ENCODE measurements around the gene METTL25B.

METTL25B gene

GRCh38 chr1:156703336-156703735 lies 24.9 kb upstream of the METTL25B start:
- no peak for DNase-seq

GRCh38 chr1:156703741-156704140 lies 24.5 kb upstream of the METTL25B start:
- DNase-seq: no peak

DNA sequence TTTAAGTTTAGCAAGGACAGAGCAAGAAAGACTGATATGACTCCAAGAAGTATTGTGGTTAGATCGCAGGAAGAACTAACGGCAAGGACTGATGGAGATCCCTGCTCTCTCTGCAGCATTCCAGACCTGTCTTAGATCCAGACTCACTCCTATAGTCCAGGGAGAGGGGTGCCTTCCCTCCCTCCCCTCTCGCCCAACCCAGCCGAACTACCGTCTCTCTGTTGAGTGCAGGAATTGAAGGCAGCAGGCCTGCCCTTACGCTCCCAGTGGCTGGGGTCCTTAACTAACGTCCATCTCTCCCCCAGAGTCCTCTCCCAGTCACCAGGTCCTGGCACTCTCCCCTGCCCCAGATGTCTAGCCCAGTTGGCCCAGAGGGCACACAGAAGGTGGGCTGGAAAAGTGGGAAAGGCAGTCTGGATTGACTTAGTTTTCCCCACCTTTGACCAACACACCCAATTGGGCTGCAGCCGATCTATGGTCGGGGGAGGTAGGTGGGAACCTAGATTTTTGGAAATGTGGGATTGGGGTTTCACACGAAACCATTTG lies 24.0 kb upstream of the METTL25B start:
- no peak for DNase-seq

GRCh38 chr1:156704930-156705320 lies 23.3 kb upstream of the METTL25B start:
- no peak for DNase-seq

DNA sequence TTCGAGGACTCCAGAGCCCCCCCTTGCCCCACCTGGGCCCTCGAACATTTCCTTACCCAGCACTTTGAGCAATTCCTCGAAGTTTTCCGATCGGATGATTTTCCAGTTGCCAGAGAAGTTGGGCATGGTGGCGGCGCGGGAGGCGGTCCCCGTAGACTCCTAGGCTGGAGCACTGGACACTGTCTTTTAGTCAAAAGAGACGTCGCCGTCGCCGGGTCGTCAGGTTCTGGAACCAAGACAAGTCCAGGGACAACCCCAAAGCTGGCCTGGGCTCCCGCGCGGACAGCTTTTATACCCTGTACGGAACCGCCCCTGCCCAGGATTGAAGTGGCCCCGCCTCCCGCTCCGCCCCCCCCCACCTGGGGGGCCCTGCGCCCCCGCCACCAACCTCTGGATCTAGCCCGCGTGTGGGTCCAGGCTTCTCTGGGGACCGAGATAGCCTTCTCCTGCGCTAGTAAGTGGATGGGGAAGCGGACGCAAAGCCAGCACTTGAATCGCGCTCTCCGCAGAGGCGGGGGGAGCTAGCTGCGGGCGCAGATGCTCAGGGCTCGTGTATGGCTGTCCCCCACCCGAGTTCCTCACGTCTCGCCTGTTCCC lies 22.9 kb upstream of the METTL25B start, which contains the start of gene CRABP2:
Gene CRABP2, minus strand, starts transcription at position 263 of the 597 bp plus-strand sequence. Its CDS starts 137 bp downstream, at position 126.
- no peak for DNase-seq

DNA sequence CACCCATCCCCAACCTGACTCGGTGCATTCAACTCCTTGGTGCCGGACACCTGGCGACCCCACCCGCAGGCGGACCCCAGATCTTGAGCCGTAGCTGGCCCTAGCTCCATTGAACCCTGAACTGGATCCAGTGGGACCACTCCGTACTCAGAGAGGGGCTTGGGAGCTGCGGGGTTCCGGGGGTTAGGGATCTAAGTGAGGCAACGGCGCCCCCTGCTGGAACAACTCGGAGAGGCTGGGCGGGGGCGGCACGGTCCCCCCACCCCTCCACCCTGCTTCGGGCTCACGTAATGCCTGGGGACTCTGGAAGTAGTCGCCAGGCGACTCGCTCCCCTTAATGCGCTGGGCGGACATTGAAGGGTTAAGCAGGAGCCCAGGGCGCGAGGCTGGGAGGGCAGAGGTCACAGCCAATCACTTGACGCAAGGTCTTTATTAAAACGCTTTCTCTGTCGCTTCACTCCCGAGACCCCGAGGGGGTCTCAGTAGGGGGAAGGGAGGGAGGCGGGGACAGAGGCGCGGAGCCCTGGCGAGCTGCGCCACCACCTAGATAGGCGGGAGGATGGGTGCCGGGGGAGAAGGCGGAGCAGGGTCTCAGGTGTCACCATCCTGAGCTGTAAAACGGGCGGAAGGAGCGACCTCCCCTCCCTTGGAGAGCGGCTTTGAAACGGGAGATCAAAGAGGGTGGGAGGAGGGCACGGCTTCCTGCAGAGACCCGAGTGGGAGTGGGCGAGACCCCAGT lies 22.2 kb upstream of the METTL25B start:
- DNase-seq: peak; percentile 67

DNA sequence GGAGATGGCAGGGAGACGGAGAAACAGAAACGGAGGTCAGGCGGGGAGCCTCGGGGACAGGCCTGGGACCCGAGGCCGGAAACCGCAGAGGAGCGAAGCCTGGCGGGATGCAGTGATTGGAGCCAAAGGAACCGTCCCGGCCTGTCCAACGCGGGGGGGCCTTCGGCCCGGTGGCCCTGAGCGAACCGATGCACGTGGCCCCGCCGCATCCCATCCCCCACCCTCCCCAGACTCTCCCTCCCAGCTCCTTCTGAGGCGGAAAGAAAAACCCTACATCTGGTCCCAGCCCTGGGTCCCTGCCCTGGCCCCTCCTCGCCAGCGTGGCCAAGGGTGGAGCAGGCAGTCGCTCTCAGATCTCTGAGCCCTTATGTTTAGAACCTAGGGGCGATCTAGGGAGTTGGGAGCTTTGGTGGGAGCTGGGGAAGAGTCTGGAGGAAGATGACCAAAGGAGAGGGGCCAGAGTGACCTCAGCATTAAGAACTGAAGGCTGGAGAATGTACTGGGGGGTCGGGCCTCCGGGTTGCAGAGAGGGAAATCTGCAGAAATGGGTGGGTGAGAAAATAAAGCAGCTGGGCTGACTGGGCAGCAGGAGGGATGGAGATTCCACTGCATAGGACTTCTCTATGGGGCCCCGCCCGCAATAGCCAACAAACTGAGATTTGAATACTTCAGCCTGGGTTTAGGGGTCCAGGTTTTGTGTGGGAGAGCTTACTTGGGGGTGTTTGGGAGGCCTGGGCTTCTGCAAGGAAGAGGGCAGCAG lies 21.4 kb upstream of the METTL25B start:
- no peak for DNase-seq

GRCh38 chr1:156707417-156708217 lies 20.7 kb upstream of the METTL25B start:
- DNase-seq: no peak

GRCh38 chr1:156708218-156708661 lies 20.0 kb upstream of the METTL25B start:
- no peak for DNase-seq

DNA sequence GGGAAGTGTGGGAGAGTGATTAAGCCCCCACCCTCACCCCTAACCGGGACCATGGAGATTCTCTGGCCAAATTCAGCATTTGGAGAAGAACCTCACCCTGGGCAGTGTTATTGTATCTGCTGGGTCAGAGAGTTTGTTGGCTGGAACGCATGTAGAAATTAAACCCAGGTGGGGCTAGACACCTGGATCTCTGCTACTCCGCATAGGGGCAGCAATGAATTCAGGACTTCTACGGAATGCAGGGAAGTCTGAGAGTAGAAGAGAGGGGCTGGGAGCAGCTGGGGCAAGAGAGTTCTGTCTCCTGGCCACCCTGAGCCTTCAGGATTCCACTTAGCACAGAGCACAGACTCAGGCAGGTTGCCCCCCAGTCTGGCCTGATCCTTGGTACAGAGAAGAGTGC lies 19.2 kb upstream of the METTL25B start:
- no peak for DNase-seq

DNA sequence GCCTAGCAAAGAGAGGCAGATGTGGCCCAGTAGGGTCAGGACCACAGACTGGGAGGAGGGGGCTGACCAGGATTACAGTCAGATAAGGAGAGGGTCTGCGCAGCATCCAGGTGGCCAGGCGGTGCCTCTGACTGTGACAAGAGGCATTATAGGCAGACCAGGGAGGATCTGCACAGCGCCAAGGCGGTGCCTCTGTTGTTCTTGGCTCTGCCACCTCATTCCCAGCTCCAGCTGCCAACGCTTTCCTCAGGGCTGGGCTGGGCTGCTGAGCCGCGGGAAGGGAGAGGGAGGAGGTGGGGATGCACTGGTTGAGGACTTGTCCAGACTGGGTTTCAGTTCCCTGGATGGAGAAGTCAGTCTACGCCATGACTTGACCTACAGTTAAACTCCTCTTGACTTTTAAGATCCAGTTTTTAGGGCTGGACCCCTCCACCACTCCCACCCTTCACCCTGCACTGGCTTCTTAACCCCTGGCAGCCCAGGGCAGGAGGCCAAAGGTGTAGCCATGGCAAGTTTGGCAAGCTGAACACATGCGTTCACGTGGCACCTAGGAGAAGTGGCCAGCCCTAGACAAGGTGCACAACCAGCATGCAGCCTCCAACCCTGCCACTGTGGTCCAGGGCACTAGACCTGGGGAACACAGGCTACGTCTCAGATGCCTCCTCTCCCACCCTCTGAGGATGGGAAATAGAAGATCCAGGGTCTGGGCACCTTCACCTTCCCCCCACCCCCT lies 18.3 kb upstream of the METTL25B start:
- DNase-seq: no peak

GRCh38 chr1:156711011-156711817 lies 17.1 kb upstream of the METTL25B start:
- no peak for DNase-seq

DNA sequence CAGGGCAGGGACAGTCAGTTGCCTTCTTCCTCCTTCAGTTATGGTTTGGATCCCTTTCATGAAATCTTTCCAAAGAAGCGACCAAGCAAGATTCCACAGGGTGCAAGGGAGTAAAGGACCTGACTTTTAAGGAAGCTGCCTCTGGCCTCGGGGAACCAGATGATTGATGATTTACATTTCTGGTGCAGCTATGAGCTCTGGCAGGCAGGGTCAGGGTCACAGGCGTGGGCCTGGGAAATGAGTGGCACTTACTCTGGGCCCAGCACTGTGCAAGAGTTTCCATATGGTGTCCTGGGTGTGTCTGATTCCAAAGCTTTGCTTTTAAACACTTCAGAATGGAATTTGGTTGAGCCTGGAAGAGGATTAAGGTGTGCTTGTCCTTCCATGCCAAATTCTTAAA lies 15.6 kb upstream of the METTL25B start:
- no peak for DNase-seq

GRCh38 chr1:156714830-156715229 lies 13.4 kb upstream of the METTL25B start:
- DNase-seq: no peak

DNA sequence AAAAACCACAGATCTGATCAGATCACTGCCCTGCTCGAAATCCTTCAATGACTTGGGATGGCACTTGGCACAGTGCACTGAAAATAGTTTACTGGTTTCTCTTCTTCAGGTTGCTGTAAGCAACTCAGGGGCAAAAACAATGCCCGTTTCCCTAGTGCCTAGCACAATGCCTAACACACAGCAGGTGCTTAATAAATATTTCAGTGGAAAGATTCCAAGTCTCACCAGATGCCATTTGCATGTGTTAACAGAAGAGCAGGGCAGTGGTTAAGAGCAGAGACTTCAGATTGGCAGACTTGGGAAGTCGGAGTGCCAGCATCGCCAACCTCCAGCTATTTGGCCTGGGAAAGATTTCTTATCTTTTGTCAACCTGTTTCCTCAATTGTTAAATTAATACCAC lies 10.9 kb upstream of the METTL25B start:
- DNase-seq: no peak

- DNase-seq: no peak
These were observed 7.1 kb upstream of the METTL25B start for GRCh38 chr1:156721131-156721530.

DNA sequence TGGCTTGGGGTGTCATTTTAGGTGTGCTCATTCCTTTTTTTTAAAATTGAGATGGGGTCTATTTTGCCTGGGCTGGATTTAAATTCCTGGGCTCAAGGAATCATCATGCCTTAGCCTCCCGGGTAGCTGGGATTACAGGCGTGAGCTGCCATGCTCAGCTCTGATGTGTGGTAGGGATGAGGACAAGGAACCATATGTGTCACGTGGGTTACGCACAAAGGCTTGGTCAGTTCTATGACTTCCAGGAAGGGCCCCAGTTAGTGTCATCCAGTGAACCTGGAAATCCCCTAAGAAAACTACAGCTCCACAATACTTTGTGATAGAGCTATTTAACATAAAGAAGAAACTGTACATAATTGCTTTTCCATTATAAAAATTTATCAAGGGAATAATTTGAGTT lies 6.7 kb upstream of the METTL25B start:
- no peak for DNase-seq

- peak; percentile 95 for DNase-seq
These were observed 2.5 kb upstream of the METTL25B start for GRCh38 chr1:156725683-156726280.

DNA sequence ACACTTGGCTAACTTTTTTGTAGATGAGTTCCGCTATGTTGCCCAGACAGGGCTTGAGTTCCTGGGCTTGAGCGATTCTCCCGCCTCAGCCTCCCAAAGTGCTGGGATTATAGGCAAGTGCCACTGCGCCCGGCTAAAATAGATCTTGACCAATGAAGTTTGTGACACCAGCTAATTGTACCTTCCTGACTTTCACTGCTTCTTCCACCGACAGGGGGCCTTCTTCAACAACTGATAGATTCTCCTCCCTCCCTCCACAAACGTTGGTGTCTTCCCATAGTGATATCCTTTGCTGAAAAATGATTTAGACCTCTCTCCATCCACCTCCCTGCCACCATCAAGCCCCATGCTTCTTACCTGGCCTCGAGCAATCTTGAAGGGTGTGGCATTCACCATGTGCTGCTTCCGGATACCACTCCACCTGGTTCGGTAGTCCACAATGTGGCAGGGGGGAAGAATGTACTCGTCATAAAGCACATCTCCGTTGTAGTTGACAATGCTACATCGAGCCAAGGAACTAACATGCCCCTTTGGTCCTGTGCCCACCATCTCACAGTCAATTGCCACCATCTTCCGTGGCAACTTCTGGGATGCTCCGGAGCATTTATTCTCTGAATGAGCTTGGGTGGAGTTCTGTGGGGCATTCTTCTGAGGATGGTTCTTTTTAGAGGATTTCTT lies 1.6 kb upstream of the METTL25B start:
- peak; percentile 93 for DNase-seq

GRCh38 chr1:156727492-156727891 lies 777 bp upstream of the METTL25B start:
- no peak for DNase-seq

Measured in hematopoietic multipotent progenitor cell treated with erythropoietin and hydrocortisone succinate and interleukin-3 and kit ligand, for 6 days (in vitro differentiated cells).